Panc1 (cell line): ENCODE measurements around the gene CMTM3. TPM values are rescaled to one million over a fixed set of nuclear protein-coding genes. Genes with fewer than 3 reads are reported as not detected.
"Not testable (repeated sequence)": the region's sequence is repeated elsewhere in the genome, so short reads cannot be mapped to it uniquely, and the experiment has no call there.

Experiments
- ATAC-seq: fragments of 200-7000 bp; cut with Tn5 transposase; 2 replicates; pipeline ENCODE4 v1.9.1; 2020; ENCODE audit warnings: mild to moderate bottlenecking, moderate library complexity
- BruUV-seq: library from RNA; stranded (reverse); fragments of 400-500 nt; replicated peaks from 2 replicates; lab custom pipeline; 2021; lab: Mats Ljungman, UMichigan
- CTCF ChIA-PET: fragments of 300-600 bp; sonication (Branson Sonifier 250); formaldehyde crosslinking; loops from one replicate; lab custom pipeline; 2022; ENCODE audit warnings: antibody characterized with exemption; lab: Charles Lee
- POLR2A ChIA-PET: fragments of 300-600 bp; sonication (Branson Sonifier 250); formaldehyde crosslinking; loops from one replicate; lab custom pipeline; 2022; ENCODE audit warnings: antibody characterized with exemption; lab: Charles Lee
- DNase-seq: peaks from one replicate; pipeline ENCODE4 v3.0.0-alpha.2; 2010; ENCODE audit warnings: low read depth, low spot score
- H3K27ac ChIP-seq: 2 replicates; pipeline ENCODE4 v1.5.1; 2011; ENCODE audit warnings: mild to moderate bottlenecking, low read length, inconsistent platforms
- H3K27me3 ChIP-seq: fragments of 200-500 bp; sonication (Bioruptor generic); 2 replicates; pipeline ENCODE4 v1.6.0; 2014; ENCODE audit warnings: low read length, inconsistent platforms; ENCODE audit not compliant: control insufficient read depth, insufficient read depth
- H3K36me3 ChIP-seq: fragments of 200-500 bp; sonication (Bioruptor generic); 2 replicates; pipeline ENCODE4 v1.5.1; 2014; ENCODE audit warnings: inconsistent platforms, mild to moderate bottlenecking, low read length, moderate library complexity; ENCODE audit not compliant: control insufficient read depth, insufficient read depth
- H3K4me1 ChIP-seq: 2 replicates; pipeline ENCODE4 v1.5.1; 2011; ENCODE audit warnings: inconsistent platforms, mild to moderate bottlenecking, low read length, moderate library complexity; ENCODE audit not compliant: control insufficient read depth, insufficient read depth
- H3K4me3 ChIP-seq, 2 experiments: 2 replicates each; pipeline ENCODE4 v1.5.1; 2011 to 2012; ENCODE audit warnings: low read depth in 2 of 2, low read length in 2 of 2, mild to moderate bottlenecking in 2 of 2, inconsistent platforms in 1 of 2, moderate library complexity in 1 of 2
- H3K9me3 ChIP-seq: fragments of 200-500 bp; sonication (Bioruptor generic); 2 replicates; pipeline ENCODE4 v1.5.1; 2014; ENCODE audit warnings: low read depth, mild to moderate bottlenecking, inconsistent platforms, low read length, moderate library complexity; ENCODE audit not compliant: control insufficient read depth, insufficient read depth
- POLR2AphosphoS5 ChIP-seq: IDR thresholded peaks from 2 replicates; pipeline ENCODE4 v1.6.1; 2012; ENCODE audit warnings: mild to moderate bottlenecking, low read depth, low read length, moderate library complexity
- REST ChIP-seq, 2 experiments: IDR thresholded peaks; 2 replicates each; pipeline ENCODE4 v1.6.1; 2011 to 2012; ENCODE audit warnings: low read depth in 2 of 2, control low read depth in 1 of 2, low read length in 1 of 2, mild to moderate bottlenecking in 1 of 2, moderate library complexity in 1 of 2; ENCODE audit not compliant: insufficient read depth in 1 of 2
- SIN3A ChIP-seq: IDR thresholded peaks from 2 replicates; pipeline ENCODE4 v1.6.1; 2012; ENCODE audit warnings: low read depth, mild to moderate bottlenecking, low read length, moderate library complexity, borderline replicate concordance; ENCODE audit not compliant: insufficient read depth
- TCF7L2 ChIP-seq: IDR thresholded peaks from 2 replicates; pipeline ENCODE4 v1.6.1; 2011; ENCODE audit warnings: mild to moderate bottlenecking, low read depth, low read length, inconsistent platforms
- in situ Hi-C: cut with HindIII; loops from 2 replicates; pipeline ENCODE4 v1.10.0; 2016; ENCODE audit warnings: low sequenced_read_pairs, low pct_unique_long_range_greater_than_20kb
- intact Hi-C: fragments of 100-400 bp; cut with micrococcal nuclease; formaldehyde crosslinking; loops from one replicate; pipeline ENCODE4 v1.10.0; 2022; ENCODE audit not compliant: unreplicated experiment
- total RNA-seq: library from RNA; stranded (reverse); gene quantifications from one replicate; pipeline ENCODE4 v1.2.1, GENCODE V29; 2021; ENCODE audit not compliant: unreplicated experiment
- TF ChIP-seq, protein P1 (sequence below): fragments of 450-650 bp; IDR thresholded peaks from 2 replicates; pipeline ENCODE4 v1.5.1; 2017; ENCODE audit warnings: mild to moderate bottlenecking

The CMTM3 gene
- total RNA-seq, 1 experiment from 2014 or later: 45.8 TPM

DNA sequence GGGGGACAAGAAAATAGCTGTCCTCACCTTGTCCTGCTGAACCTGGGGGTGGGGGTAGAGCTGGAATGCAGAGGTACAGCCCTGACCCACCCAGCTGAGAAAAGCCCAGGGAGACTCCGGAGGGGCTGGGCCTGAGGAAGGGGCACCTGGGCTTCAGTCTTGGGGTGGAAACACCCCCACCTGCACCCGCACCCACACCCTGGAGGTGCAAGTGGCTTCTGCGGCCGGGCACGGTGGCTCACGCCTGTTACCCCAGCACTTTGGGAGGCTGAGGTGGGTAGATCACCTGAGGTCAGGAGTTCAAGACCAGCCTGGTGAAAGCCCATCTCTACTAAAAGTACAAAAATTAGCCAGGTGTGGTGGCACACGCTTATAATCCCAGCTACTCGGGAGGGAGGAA is 7.4 kb downstream of the CMTM3 start:
- in situ Hi-C loops, ATAC-seq, DNase-seq, H3K4me3 ChIP-seq, H3K36me3 ChIP-seq, H3K27me3 ChIP-seq, H3K9me3 ChIP-seq, H3K27ac ChIP-seq, BruUV-seq, POLR2A ChIA-PET, intact Hi-C loops: not testable (repeated sequence)
- CTCF ChIA-PET: interaction anchor here (0.5 kb wide), 1 partner anchor 118 kb away, joined by 6 read pairs; no protein-coding TSS in a partner anchor
- H3K4me1 ChIP-seq: peaks cover 20% of the 10 kb centered on the region

GRCh38 chr16:66612422-66612821 is 7.9 kb downstream of the CMTM3 start:
- H3K4me3 ChIP-seq: no peak overlapping the region
- H3K27me3 ChIP-seq: no peaks in the 10 kb centered on the region
- H3K36me3 ChIP-seq: peaks cover 6% of the 10 kb centered on the region
- intact Hi-C loops: no loop called here
- no peak for DNase-seq
- H3K4me1 ChIP-seq: peaks cover 25% of the 10 kb centered on the region
- no peaks in the 10 kb centered on the region for H3K9me3 ChIP-seq
- no TSS peak for BruUV-seq
- TF ChIP-seq REST (IDR thresholded peaks at IDR 0.05; ENCODE audit: insufficient read depth in 1 of 2, low read depth in 2 of 2, low read length in 1 of 2): no peak
- no peak for TF ChIP-seq POLR2AphosphoS5
- TF ChIP-seq TCF7L2: no peak
- TF ChIP-seq, protein P1, sequence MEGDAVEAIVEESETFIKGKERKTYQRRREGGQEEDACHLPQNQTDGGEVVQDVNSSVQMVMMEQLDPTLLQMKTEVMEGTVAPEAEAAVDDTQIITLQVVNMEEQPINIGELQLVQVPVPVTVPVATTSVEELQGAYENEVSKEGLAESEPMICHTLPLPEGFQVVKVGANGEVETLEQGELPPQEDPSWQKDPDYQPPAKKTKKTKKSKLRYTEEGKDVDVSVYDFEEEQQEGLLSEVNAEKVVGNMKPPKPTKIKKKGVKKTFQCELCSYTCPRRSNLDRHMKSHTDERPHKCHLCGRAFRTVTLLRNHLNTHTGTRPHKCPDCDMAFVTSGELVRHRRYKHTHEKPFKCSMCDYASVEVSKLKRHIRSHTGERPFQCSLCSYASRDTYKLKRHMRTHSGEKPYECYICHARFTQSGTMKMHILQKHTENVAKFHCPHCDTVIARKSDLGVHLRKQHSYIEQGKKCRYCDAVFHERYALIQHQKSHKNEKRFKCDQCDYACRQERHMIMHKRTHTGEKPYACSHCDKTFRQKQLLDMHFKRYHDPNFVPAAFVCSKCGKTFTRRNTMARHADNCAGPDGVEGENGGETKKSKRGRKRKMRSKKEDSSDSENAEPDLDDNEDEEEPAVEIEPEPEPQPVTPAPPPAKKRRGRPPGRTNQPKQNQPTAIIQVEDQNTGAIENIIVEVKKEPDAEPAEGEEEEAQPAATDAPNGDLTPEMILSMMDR: no peak
- no peak for TF ChIP-seq SIN3A
- POLR2A ChIA-PET: no interaction called here
- H3K27ac ChIP-seq: no peak overlapping the region
- no peak for ATAC-seq
- CTCF ChIA-PET: interaction anchor here (0.5 kb wide), 1 partner anchor 117 kb away, joined by 6 read pairs; no protein-coding TSS in a partner anchor
- in situ Hi-C loops: no loop called here

- TF ChIP-seq, protein P1: no peak
- TF ChIP-seq SIN3A (no peak), POLR2AphosphoS5 (no peak), TCF7L2 (no peak), REST (IDR thresholded peaks at IDR 0.05; ENCODE audit: insufficient read depth in 1 of 2, low read depth in 2 of 2, low read length in 1 of 2) (no peak)
- ChIA-PET CTCF (no interaction called here), POLR2A (no interaction called here)
- Histone ChIP-seq H3K36me3 (peaks cover 6% of the 10 kb centered on the region), H3K4me1 (peaks cover 31% of the 10 kb centered on the region), H3K27me3 (no peaks in the 10 kb centered on the region), H3K4me3 (no peak overlapping the region), H3K27ac (no peak overlapping the region), H3K9me3 (no peaks in the 10 kb centered on the region)
- no peak for ATAC-seq
- intact Hi-C loops: no loop called here
- in situ Hi-C loops: no loop called here
- no TSS peak for BruUV-seq
- no peak for DNase-seq
Measured at GRCh38 chr16:66614161-66614802, 9.8 kb downstream of the CMTM3 start.
